Aorta (tissue), 5 donors: ENCODE data around the gene ZNF750. TPM values are rescaled to one million over a fixed set of nuclear protein-coding genes. Genes with fewer than 3 reads are reported as not detected.
A peak's percentile ranks its signal among the peaks of the same experiment; 100 is the strongest.

Experiments
- ATAC-seq: fragments of 200-7000 bp; cut with Tn5 transposase; one replicate; pipeline ENCODE4 v1.9.1; 2022; ENCODE audit warnings: moderate library complexity; ENCODE audit not compliant: low FRiP score
- DNase-seq, 2 donors: peaks; one replicate each; pipeline ENCODE4 v3.0.0-alpha.2; 2020
- H3K27ac ChIP-seq, 2 donors: one replicate each; pipeline ENCODE4 v1.5.1; 2013; ENCODE audit warnings: low read length in 2 of 2, mild to moderate bottlenecking in 2 of 2, moderate library complexity in 2 of 2, control low read depth in 1 of 2, inconsistent platforms in 1 of 2, low read depth in 1 of 2
- H3K27me3 ChIP-seq, 2 donors: one replicate each; pipeline ENCODE4 v1.6.1; 2013; ENCODE audit warnings: control low read depth in 1 of 2, low read length in 1 of 2, mild to moderate bottlenecking in 1 of 2, moderate library complexity in 1 of 2; ENCODE audit not compliant: insufficient read depth in 2 of 2, control insufficient read depth in 1 of 2
- H3K36me3 ChIP-seq, 2 donors: one replicate each; pipeline ENCODE4 v1.6.1; 2013; ENCODE audit warnings: control low read depth in 1 of 2, low read length in 1 of 2, mild to moderate bottlenecking in 1 of 2; ENCODE audit not compliant: insufficient read depth in 2 of 2, control insufficient read depth in 1 of 2
- H3K4me1 ChIP-seq, 2 donors: one replicate each; pipeline ENCODE4 v1.6.1; 2013; ENCODE audit warnings: low read length in 2 of 2, control low read depth in 1 of 2, mild to moderate bottlenecking in 1 of 2, moderate library complexity in 1 of 2; ENCODE audit not compliant: insufficient read depth in 2 of 2, control insufficient read depth in 1 of 2
- H3K4me3 ChIP-seq, 2 donors: one replicate each; pipeline ENCODE4 v1.5.1; 2013; ENCODE audit warnings: low read length in 2 of 2, control low read depth in 1 of 2, mild to moderate bottlenecking in 1 of 2
- H3K9me3 ChIP-seq: one replicate; pipeline ENCODE4 v1.6.1; 2013; ENCODE audit warnings: mild to moderate bottlenecking, low read length; ENCODE audit not compliant: control insufficient read depth
- WGBS, 2 donors: extraction: QIAGEN DNeasy Blood & Tissue Kit; methylation state at CpG; one replicate each; pipeline ENCODE4 v1.1.7; 2013; 5-methylcytosine and 5-hydroxymethylcytosine counted together
- intact Hi-C, 2 donors: fragments of 100-400 bp; cut with DNase I; formaldehyde crosslinking; loops; one replicate each; pipeline versions ENCODE4 v1.14.2 to v1.15.0; 2022
- polyA plus RNA-seq, 2 donors: library from polyadenylated mRNA; stranded (reverse); fragments of 200-250 nt; gene quantifications; one replicate each; pipeline ENCODE4 v1.2.3, GENCODE V29; 2013
- total RNA-seq, 2 donors: library from RNA; stranded (reverse); fragmentation: NEBNext Ultra II Directional; extraction: Animal tissue kit (Norgen Biotek cat#: 25700); gene quantifications; one replicate each; pipeline ENCODE4 v1.2.1, GENCODE V29; 2021
- donor health status: healthy with polysubstance abuse.
- donor health status: Bipolar disorder and iron deficiency.
- donor health status: DM: no; HTN: no; CAD: no.
- donor health status: DM: no; HTN: no; CAD: no.
- donor health status: DM: yes; HTN: yes; CAD: no.

The ZNF750 gene
- total and polyA plus RNA-seq, 4 donors, result 0.10 to 0.21 TPM; not detected in 2

- intact Hi-C loops, result no loop called here
- Histone ChIP-seq H3K4me1 (no peaks in the 10 kb centered on the region), H3K9me3 (no peaks in the 10 kb centered on the region), H3K36me3 (no peaks in the 10 kb centered on the region), H3K4me3 (no peak overlapping the region), H3K27ac (no peak overlapping the region), H3K27me3 (no peaks in the 10 kb centered on the region)
- 89 to 92% methylated on average over 15 of the region's 15 CpGs for WGBS, 2 donors
- ATAC-seq (no peak), DNase-seq (peak in 1 of 2 donors; percentile 2)
Observed at GRCh38 chr17:82856361-82856760, 16.5 kb upstream of the ZNF750 start.

- peaks cover 2% of the 10 kb centered on the region for H3K9me3 ChIP-seq
- WGBS, 2 donors, result 95 to 96% methylated on average over 11 of the region's 11 CpGs
- no peaks in the 10 kb centered on the region for H3K4me1 ChIP-seq
- H3K4me3 ChIP-seq, result no peak overlapping the region
- no peaks in the 10 kb centered on the region for H3K27me3 ChIP-seq
- ATAC-seq, result no peak
- H3K36me3 ChIP-seq, result no peaks in the 10 kb centered on the region
- peak in 1 of 2 donors; percentile 61 for DNase-seq
- intact Hi-C loops, result no loop called here
- no peak overlapping the region for H3K27ac ChIP-seq
Observed at GRCh38 chr17:82854226-82854625, 14.4 kb upstream of the ZNF750 start.

- no peaks in the 10 kb centered on the region for H3K27me3 ChIP-seq
- WGBS, 2 donors, result 81 to 89% methylated on average over 12 of the region's 12 CpGs
- H3K36me3 ChIP-seq, result no peaks in the 10 kb centered on the region
- no peak overlapping the region for H3K27ac ChIP-seq
- intact Hi-C loops, result no loop called here
- H3K4me3 ChIP-seq, result no peak overlapping the region
- H3K9me3 ChIP-seq, result peaks cover 2% of the 10 kb centered on the region
- no peak for ATAC-seq
- no peaks in the 10 kb centered on the region for H3K4me1 ChIP-seq
- DNase-seq, result peak in 1 of 2 donors; percentile 41
Observed at GRCh38 chr17:82851381-82851780, 11.6 kb upstream of the ZNF750 start.

- Histone ChIP-seq H3K27ac (no peak overlapping the region), H3K4me3 (no peak overlapping the region), H3K36me3 (peaks cover 0 to 2% of the 10 kb centered on the region in 2 donors), H3K4me1 (no peaks in the 10 kb centered on the region), H3K9me3 (peaks cover 2% of the 10 kb centered on the region), H3K27me3 (no peaks in the 10 kb centered on the region)
- 90 to 92% methylated on average over 33 of the region's 33 CpGs for WGBS, 2 donors
- intact Hi-C loops, result no loop called here
- ATAC-seq (no peak), DNase-seq (peak in 1 of 2 donors; percentile 73)
Observed at GRCh38 chr17:82849076-82849945, 9.5 kb upstream of the ZNF750 start.

GRCh38 chr17:82848022-82848592 lies 8.3 kb upstream of the ZNF750 start:
- H3K27ac ChIP-seq, result no peak overlapping the region

GRCh38 chr17:82846061-82846691 lies 6.4 kb upstream of the ZNF750 start:
- Histone ChIP-seq H3K36me3 (peaks cover 0 to 2% of the 10 kb centered on the region in 2 donors), H3K4me1 (no peaks in the 10 kb centered on the region), H3K4me3 (no peak overlapping the region), H3K27ac (no peak overlapping the region), H3K27me3 (no peaks in the 10 kb centered on the region), H3K9me3 (peaks cover 2% of the 10 kb centered on the region)
- intact Hi-C loops, result no loop called here
- DNase-seq (peak in 1 of 2 donors; percentile 71), ATAC-seq (peak; percentile 78)
- WGBS, 2 donors, result 86 to 87% methylated on average over 22 to 25 of the region's 25 CpGs

More at GRCh38 chr17:82848022-82848592, 8.3 kb upstream of the ZNF750 start:
- peak in 1 of 2 donors; percentile 57 for DNase-seq
- peaks cover 2% of the 10 kb centered on the region for H3K9me3 ChIP-seq
- H3K4me3 ChIP-seq, result no peak overlapping the region
- 92 to 93% methylated on average over 23 of the region's 23 CpGs for WGBS, 2 donors
- no peaks in the 10 kb centered on the region for H3K27me3 ChIP-seq
- no peak for ATAC-seq
- intact Hi-C loops, result no loop called here
- H3K4me1 ChIP-seq, result no peaks in the 10 kb centered on the region
- peaks cover 0 to 2% of the 10 kb centered on the region in 2 donors for H3K36me3 ChIP-seq

GRCh38 chr17:82845163-82845807 lies 5.5 kb upstream of the ZNF750 start:
- intact Hi-C loops, result no loop called here
- no peak overlapping the region for H3K4me3 ChIP-seq
- peak; percentile 64 for ATAC-seq
- WGBS, 2 donors, result 89 to 96% methylated on average over 20 to 24 of the region's 24 CpGs
- peaks cover 2% of the 10 kb centered on the region for H3K9me3 ChIP-seq
- peaks cover 0 to 2% of the 10 kb centered on the region in 2 donors for H3K36me3 ChIP-seq
- H3K4me1 ChIP-seq, result no peaks in the 10 kb centered on the region
- H3K27ac ChIP-seq, result no peak overlapping the region
- DNase-seq, result peak in 1 of 2 donors; percentile 77
- no peaks in the 10 kb centered on the region for H3K27me3 ChIP-seq

GRCh38 chr17:82844796-82845162 lies 5.0 kb upstream of the ZNF750 start:
- no peak for ATAC-seq
- intact Hi-C loops, result no loop called here

More at GRCh38 chr17:82844796-82845162, 5.0 kb upstream of the ZNF750 start:
- H3K9me3 ChIP-seq, result no peaks in the 10 kb centered on the region
- H3K27ac ChIP-seq, result no peak overlapping the region
- H3K4me3 ChIP-seq, result no peak overlapping the region
- H3K4me1 ChIP-seq, result no peaks in the 10 kb centered on the region
- H3K36me3 ChIP-seq, result peaks cover 0 to 2% of the 10 kb centered on the region in 2 donors
- peak in 1 of 2 donors; percentile 67 for DNase-seq
- 90 to 91% methylated on average over 8 to 11 of the region's 11 CpGs for WGBS, 2 donors
- H3K27me3 ChIP-seq, result no peaks in the 10 kb centered on the region
